GM18909 (cell line): Measurements from ENCODE around the gene NPC2.

Source experiments
- ATAC-seq: cut with Tn5 transposase; IDR thresholded peaks from one replicate; pipeline ENCODE4 v1.9.1; 2021; ENCODE audit warnings: mild to moderate bottlenecking; ENCODE audit not compliant: unreplicated experiment, poor library complexity

Gene NPC2

GRCh38 chr14:74521756-74522155 is 28.7 kb upstream of the NPC2 start:
- ATAC-seq, result no peak

DNA sequence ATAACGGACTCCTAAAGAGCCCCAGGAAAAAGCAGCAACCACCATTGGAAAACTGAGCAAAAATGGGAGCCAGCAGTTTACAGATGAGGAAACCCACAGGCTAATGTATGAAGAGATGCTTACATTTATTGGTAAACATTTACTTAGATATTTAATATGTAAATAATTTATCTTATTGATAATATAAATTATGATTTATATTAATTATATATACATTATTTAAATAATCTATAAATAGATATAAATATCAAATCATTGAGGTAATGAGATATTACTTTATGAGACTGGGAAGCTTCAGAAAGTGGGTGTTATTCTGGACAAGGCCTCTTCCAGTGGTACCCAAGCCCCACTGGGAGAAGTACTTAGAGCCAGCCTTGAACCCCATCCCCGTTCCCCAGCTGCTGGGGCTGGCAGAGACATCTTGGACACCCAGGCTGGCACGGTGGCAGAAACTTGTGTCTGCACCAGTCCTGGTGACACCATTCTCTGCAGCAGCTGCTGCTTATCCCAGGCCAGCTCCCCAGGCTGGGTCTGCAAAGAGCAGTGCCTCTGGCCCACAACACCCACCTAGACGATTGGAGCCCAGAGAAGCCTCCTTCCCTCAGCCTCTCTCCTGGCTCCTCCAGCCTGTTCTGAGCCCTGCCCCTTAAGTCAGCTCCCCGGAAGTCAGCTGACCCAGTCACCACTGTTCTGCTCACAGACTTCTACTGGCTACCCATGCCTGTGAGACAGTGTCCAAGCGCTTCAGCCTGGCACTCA is 26.4 kb upstream of the NPC2 start:
- ATAC-seq, result no peak

DNA sequence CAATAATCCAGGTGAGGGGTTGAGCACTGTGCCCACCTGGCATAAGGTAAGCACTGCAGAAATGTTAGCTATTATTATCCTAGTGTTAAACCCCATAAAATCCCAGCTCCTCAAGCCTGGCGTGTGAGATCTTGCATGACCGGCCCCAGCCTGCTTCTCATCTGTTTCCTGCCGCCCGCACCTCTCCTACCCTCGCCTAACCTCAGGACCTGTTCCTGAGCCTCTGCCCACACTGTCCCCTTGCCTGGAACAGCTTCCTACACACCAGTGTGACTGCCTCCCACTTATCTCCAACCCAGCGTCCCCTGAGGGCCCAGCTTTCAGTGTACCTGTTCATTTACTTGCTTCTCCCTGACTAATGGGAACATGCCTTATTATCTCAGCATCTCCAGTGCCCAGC is 25.1 kb upstream of the NPC2 start:
- no peak for ATAC-seq

DNA sequence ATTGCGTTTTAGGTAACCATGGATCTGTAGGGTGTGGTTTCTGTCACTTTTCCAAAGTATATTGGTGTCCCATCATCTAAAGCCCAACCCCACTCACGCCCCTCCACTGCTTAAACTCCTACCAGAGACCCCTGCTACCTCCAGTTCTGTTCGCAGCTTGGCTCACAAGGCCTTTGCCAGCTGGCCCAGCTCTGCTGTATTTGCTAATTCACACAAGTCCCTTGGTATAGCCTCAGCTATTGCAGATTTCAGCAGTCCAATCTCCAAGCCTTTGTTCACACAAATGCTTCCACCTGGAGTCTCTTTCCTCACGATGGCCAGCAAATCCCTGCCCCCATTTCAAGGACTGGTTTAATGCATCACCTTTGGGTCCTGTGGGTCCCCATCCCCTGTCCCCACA is 24.6 kb upstream of the NPC2 start:
- ATAC-seq, result no peak

DNA sequence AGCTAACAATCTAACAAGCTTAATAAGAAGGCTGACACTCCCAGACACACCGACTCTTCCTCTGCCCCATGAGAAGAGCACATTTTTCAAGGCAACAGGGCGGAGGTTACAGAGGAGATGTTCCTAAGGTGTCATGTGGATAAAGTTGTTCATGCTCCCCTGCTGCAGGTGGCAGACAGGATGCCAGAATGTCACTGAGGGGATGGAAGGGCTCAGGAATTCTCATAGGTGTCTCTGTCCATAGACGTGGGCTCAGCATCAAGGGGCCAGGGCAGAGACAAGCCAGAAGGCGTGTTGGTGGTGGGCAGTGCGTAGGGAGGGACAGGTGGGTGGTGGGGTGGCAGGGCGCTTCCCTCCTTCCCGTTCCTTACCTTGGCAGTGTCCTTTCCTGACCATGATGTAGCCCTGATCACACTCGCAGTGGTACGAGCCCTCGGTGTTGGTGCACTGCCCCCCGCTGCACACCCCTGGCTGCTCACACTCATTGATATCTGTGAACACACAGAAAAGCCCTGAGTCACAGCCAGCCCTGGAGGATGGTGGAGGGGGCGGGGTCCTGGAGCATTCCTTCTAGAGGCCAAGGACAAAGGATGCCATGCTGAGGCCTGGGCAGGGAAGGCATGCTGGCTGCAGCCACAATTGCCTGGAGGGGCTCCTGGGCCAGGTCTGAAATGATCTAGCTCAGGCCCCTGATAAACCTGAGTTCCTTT is 23.5 kb upstream of the NPC2 start:
- ATAC-seq, result no peak

DNA sequence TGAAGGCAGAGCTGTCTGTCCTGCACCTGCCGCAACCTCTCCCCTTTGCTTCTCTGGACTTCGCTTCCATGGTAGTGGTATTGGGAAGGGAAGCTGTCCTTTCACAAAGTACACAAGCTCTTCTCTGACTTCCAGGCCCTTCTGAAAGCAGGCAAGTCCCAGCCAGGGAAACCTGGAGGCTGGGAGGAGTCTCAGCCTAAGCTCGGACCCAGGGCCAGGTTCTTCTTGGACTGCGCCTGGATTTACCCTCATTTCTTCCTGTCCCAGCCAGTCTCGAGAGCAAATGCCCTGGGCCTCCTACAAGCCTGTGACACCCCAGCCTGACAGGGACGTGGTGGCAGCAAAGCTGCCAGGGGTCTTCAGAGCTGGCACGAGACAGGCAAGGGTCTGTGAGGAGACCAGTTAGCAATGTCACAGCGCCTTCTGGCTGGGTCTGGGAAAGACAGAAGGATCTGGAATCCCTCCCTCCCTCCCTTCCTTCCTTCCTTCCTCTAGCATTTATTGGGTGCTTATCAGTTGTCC is 22.8 kb upstream of the NPC2 start:
- no peak for ATAC-seq

GRCh38 chr14:74514471-74514941 is 21.4 kb upstream of the NPC2 start:
- no peak for ATAC-seq

DNA sequence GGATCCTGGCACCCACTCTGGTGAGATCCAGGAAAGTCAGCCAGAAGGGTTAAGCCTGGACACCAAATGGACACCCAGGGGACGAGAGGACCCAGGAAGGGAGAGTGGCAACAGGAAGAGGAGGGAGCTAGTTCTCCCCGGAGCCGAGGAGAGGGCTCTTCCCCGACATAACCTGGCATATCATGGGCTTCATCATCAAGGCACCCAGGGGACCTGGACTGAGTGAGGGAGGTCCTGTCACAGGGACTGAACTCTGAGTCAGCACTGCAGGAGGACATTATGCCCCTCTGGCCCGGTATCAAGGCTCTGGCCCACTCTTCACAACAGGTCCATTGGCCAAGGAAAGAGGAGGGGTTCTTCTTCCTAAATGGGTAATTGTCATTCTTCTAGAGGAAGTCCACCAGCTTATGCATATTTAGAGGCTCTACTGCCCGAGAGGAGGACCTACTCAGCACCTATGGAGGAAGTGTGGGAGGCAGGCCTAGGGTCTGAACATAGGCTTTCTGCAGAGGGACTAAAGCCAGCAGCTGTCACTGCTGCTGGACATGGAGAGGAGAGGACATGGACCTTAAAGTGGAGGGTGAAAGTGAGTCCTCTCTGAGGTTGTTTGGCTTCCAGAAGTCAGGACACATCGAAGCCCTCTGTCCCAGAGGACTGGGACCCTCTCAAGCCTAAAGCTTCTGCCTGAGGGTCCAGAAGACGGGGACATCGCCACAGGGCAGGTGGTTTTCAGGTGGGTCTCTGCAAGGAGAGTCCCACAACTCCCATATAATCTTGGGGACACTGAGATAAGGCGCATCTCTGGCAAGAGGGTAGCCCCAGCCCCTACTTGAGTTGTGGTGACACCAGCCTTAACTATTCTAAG is 19.1 kb upstream of the NPC2 start:
- ATAC-seq, result no peak

DNA sequence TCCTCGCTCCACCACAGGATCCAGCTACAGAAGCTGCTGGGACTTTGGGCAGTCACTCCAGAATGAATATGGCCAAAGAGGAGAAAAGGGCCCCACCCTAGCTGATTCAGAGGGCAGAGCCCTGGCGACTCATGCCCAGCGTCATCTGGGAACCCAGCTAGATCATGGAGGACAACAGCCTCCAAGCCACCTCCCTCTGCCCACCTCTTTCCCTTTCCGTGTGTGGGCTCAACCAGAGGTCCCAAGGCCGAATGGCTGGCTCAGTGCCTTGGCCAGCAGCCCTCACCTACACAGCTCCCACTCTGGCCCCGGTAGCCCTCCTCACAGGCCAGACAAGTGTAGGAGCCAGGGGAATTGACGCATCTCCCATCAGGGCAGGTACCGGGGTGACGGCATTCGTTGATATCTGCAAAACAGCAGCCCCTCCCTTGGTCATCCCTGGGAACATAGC is 17.9 kb upstream of the NPC2 start:
- ATAC-seq, result no peak

DNA sequence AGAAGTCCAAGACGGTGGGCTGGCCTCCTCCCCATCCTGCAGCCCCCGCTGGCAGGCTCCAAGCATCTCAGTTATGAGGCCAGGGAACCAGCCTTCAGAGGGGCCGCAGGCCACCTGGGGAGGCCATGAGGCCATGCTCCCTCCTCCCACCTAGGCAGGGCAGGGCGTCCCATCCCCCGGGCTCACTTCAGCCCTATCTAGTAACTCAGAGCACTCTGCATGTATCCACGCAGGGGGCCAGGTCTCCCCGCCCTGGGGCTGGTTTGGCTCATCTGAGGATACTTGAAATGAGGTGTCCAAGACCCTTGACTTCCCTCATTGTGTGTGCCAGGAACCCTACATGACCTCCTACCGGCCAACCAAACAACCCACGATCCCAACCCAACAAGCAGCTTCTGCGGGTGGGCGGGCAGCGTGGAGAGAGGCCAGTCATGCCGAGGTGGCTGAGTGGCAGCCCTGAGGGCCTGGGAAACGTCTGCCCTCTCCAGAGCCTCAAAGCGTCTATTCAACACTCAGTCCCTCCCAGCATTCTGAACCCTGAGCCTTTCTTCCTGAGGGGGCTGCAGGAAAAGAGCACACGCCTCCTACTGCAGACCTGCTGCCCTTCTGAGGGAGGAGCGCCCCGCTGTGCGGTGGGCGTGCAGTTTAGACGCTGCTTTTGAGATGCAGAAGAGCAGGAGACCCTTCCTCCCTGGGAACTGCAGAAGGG is 17.3 kb upstream of the NPC2 start:
- ATAC-seq, result no peak

DNA sequence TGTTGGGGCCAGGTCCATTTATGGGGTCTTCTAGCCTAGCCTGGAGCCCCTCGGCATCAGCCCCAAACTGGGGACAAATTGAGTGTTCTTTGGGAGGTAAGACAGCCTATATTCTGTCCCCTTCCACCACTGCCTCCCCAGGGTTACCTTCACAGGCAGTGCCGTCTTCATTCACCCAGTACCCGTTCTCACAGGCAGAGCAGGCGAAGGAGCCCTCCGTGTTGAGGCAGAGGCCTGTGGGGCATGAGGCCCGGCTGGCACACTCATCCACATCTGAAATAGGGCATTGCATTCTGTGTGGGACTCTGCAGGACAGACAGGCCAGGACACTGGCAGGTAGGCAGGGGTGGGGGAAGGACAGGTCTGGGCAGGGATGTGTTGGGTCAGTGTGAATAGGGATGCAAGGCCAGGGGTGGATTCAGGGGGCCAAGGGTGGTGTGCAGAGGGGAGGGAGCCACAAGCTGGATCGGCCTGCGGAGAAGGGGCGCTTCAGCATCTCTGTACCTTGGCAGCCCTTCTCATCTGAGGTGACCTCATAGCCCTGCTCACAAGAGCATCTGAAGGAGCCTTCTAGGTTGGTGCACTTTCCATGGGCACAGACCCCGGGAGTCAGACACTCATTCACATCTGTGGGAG is 16.6 kb upstream of the NPC2 start:
- no peak for ATAC-seq

GRCh38 chr14:74508844-74509428 is 15.8 kb upstream of the NPC2 start:
- no peak for ATAC-seq

DNA sequence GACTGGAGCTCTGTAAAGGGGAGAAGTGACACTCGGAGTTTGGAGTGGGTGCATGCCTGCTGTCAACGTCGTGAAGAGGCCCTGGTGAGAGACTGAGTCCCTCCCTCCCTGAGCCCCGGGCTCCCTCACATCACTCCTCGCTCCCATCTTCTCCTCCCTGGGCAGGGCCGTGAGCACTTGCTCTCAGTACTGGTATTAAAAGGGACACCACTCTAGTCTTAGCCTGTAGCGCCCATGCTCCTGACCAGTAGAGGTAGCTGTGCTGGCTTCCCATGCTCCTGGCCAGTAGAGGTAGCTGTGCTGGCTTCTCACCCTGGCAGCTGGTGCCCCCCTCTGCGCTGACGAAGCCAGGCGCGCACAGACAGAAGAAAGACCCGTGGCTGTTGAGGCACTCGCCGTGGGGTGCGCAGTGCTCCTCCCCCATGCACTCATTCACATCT is 15.2 kb upstream of the NPC2 start:
- ATAC-seq, result no peak

DNA sequence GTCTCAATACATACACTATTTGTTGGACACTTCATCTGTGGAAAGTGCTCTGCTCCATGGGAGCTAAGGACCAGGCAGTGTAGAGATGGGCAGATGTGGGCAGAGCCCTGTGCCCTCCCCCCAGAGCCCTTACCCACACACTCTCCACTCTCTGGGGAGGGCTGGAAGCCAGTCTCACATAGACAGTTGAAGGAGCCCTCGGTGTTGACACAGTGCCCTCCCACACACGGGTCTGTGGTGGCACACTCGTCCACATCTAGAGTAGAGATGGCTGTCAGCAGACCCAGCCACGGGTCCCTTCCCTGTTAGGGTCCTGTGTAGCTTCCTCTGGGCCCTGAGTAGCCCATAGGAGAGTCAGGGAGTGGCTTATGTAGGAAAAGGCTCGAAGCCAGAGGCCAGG is 14.7 kb upstream of the NPC2 start:
- no peak for ATAC-seq

- ATAC-seq, result no peak
Measured at GRCh38 chr14:74507085-74507484, 14.0 kb upstream of the NPC2 start.

- no peak for ATAC-seq
Measured at GRCh38 chr14:74506411-74506851, 13.3 kb upstream of the NPC2 start.

GRCh38 chr14:74505831-74506230 is 12.7 kb upstream of the NPC2 start:
- ATAC-seq, result no peak

DNA sequence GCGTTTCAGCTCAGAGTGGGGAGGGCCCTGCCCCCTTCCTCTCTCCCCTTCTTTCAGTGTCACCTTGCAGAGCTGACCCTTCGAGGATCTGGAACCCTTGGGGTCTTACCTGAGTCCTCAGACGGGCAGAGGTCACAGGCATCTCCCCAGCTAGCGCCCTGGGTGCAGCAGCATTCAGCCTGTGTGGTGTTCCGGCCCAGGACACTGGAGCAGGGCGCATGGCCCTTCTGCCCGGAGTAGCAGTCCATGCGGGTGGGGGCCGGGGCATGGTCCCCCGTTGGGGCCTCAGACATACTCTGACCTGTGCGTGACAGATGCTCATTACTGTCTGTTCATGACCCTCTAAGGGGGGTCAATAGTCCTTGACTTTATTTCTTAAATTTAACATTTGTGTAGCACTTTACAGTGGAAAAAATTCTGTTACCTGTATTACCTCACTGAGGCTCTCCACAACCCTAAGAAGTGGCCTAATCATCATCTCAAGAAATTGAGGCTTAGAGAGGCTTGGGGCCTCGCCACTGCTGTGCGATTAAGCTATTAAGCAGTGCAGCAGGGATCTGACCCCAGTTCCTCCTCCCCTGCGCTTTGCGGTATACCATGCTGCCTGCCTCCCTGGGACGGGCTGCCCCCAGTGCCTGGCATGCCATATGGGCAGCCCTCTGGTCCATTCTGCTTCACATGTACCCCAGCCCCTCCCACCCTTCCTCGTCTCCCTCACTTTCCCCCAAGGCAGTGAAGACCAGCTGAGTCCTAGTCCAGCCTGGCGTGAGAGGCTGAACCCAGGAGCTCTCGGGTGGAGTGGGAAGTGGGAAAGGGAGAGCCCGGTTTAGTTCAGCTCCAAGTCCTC is 12.0 kb upstream of the NPC2 start:
- ATAC-seq, result no peak
